Islet precursor cell (in vitro differentiated cells): Measurements from ENCODE around the gene SELENBP1.
"Not testable (repeated sequence)": the region's sequence is repeated elsewhere in the genome, so short reads cannot be mapped to it uniquely, and the experiment has no call there.

ENCODE experiments used
- DNase-seq: peaks from one replicate; pipeline ENCODE4 v3.0.0-alpha.2; 2018

Gene SELENBP1

DNA sequence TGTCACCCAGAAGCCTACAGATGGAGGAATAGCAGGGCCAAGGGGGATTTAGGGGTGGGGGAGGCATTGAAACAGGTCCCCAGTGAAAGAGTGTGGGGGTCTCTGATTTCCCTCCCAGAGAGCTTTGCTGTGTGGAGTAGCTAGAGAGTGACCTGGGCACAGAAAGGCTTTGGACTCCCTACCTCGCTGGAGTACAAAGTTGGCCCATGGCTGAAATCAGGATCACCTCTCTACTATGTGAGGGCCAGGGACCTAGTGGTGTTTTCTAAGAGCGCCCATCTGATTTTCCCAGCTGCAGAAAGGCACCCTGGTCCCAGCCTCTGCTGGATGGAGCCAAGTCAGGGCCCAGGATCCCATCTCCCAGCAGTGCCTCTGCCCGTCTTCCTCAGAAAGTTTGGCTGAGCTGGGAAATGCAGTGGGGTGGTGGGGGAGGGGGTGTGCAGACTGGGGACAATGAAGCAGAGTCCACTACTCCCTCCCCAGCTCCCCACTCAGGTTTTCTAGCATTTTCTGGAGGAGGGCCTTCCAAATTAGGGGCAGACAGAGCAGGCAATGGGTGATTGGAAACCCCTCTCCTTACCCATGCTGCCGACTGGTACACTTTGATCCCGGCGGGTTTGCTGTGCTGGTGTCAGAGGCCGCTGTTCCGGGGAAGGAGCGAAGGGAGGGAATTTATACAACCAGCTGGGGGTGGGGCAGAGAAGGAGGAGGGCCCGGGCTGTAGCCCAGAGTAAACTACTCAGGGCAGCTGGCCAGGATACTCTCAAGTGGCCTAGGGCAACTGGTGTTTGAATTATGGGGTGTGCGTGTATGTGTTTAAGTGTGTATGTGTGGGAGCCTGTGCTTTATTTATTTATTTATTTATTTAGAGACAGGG lies at the start of gene SELENBP1:
Gene SELENBP1 (minus strand): TSS at position 648 of the 877 bp plus-strand sequence. CDS start 64 bp downstream, at position 584.
- peak; percentile 84 for DNase-seq

DNA sequence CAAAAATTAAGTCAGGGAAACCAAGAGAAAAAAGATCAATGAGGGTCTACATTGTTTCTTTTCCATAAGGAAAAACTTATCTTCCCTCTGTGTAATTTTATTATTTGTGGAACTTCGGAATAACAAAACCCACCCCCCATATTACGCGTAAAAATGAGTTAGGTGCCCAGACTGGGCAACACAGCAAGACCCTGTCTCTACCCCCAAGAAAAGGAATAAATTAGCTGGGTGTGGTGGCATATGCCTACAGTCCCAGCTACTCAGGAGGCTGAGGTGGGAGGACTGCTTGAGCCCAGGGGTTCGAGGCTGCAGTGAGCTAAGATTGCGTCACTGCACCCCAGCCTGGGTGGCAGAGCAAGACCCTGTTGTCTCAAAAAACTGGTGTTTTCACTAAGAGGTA lies 47.3 kb upstream of the SELENBP1 start:
- DNase-seq = no peak

DNA sequence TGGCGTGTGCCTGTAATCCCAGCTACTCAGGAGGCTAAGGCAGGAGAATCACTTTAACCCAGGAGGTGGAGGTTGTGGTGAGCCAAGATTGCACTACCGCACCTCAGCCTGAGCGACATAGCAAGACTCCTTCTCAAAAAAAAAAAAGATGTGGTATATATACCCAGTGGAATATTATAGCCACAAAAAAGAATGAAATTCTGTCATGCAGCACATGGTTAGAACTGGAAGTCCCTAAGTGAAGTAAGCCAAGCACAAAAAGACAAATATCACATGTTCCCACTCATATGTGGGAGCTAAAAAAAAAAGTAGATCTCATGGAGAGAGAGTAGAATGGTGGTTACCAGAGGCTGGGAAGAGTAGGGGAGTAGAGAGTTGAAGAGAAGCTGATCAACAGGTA lies 45.6 kb upstream of the SELENBP1 start:
- no peak for DNase-seq

DNA sequence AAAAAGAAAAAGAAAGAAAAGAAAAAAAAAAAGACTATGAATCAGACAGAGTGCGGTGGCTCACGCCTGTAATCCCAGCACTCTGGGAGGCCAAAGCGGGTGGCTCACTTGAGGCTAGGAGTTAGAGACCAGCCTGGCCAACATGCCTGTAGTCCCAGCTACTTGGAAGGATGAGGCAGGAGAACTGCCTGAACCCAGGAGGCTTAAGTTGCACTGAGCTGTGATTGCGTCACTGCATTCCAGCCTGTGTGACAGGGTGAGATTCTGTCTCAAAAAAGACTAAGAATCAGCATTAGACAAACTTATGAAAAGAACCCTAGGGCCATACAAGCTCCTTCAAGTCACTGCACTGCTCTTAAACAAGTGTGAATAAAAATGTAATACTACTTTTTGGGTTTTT lies 43.7 kb upstream of the SELENBP1 start:
- no peak for DNase-seq

DNA sequence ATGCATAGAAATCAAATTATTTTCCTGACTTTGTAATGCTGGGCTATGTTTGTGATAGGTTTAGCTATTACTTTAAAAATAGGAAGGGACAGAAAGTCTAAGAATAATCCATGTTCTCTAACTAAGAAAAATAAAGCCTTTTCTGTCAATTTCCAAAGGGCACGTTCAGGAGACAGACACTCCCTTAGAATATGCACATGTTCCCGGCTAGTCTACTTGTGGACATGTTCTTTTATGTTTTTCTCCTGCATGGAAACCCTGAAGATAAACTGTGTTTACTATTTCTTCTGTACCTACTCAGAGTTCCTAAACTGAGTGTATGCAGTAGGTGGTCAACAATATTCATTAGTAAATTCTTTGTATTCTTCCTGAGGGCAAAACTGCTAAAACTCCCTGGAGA lies 39.4 kb upstream of the SELENBP1 start:
- DNase-seq = no peak

DNA sequence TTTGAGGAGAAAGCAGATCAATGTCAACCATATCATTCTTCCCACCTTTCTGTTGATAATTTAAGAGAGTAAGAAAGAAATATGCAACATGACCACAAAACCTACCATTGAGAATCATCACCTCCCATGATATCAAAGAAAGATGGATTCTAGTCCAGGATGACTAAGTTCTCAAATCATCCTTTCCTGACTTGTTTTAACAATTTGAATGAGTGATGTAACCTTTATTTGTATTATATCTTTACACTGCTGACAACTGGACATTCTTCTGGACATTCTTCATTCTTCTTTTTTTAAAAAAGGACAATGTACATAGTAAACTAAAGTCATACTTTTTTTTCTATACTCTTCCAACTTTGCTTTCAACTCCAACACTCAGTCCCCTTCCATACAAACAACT lies 36.4 kb upstream of the SELENBP1 start:
- DNase-seq = no peak

DNA sequence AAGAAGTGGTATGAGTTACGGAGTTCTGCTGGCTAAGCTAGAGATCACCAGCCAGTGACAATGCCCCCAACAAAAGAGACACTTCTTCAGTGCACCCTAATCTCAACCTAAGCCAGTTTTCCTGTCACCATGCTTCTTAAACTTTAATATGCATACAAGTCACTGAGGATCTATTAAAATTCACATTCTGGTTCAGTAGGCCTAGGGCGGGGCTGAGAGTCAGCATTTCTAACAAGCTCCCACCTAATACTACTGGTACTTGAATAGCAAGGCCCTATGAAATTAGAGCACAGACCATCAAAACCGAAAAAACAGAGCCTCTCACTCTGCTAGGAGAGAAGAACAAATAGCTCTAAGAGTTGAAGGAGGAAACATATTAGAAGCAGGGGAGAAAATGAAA lies 34.8 kb upstream of the SELENBP1 start:
- no peak for DNase-seq

DNA sequence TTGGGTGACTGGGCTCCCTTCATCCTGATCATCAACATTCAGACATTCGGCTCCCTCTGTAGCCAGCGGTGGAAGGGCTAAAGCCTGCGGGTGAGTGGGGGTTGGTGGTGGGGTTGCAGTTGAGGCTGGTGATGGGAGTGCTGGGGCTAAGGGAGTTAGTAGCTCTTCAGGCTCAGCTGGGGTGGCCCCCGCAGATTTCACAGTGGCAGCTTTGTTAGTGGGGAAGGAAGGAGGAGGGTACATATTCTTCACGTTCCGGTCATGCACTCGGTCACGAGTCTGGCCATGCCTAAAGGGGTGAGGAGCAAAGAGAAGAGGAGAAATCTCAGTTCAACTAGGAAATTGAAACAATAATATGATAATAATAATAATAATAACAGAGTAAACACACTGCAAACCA lies 33.7 kb upstream of the SELENBP1 start:
- no peak for DNase-seq

DNA sequence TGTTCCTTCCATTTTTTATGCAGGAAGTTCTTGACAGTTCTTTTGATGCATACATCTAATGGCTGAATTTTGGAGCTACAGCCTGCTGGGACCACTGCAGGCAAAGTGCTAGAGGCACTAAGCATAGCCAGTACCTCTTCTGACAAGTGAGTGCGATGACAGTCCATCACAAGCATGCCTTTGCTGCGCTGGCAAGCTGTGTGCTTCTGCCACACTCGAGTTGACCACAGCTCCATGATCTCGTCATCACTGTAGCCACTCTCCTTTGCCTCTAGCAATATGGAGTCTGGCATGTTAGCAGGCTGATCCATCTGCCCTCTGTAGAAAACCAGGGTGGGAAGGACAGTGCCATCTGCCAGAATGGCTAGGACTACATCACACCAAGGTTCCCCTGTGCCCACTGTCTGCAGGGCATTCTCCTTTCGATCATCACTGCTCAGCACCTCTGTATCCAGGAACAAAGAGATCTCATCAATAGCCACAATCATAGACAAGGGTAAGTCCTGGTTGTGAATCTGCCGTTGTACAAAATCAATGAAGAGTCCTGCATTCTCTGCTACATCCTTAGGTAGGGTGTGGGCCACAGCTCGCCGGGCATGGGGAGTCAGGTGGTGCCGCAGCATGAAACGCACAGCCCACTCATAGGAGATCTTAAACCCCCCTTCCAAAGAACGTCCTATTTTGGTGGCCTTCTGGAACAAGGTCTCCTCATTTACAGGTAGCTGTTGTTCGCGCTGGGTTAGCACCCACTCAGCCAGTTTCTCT lies 32.9 kb upstream of the SELENBP1 start:
- DNase-seq = no peak

DNA sequence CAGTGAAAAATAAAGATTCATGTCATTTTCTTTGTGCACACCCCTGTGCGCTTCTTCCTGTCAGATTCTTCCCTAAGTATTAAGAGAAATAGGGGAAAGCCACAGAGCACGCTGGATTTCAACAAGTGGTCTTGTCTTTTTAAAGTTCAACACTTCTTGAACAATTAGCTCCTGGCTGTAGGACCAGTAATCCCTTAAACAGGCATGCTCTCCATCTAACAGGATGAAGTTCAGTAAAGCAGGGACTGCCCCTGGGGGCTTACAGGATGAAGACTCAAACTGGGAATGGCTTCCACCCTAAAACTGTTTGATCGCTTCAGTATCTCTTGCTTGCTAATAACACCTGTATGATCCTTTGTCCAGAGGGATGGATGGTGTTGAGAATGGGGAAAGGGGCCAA lies 31.1 kb upstream of the SELENBP1 start:
- no peak for DNase-seq

DNA sequence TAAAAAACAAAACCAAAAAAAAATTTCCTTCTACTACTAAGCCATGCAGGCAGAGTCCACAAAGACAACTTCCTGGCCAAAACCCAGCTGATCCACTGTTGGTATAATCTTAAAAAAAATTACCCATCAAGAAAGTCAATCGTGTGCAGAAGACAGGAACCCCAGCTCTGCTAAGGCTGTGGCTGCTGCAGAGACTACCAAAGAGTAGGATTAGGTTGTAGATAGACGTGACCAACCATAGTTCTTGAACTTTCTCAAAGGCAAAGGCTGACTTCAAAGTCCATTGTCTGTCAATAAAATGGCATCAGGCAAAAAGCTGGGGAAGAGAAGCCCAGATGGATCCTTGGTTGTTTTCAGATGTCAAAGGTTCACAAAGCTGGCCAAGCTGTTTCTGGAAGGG lies 30.3 kb upstream of the SELENBP1 start:
- DNase-seq = no peak

DNA sequence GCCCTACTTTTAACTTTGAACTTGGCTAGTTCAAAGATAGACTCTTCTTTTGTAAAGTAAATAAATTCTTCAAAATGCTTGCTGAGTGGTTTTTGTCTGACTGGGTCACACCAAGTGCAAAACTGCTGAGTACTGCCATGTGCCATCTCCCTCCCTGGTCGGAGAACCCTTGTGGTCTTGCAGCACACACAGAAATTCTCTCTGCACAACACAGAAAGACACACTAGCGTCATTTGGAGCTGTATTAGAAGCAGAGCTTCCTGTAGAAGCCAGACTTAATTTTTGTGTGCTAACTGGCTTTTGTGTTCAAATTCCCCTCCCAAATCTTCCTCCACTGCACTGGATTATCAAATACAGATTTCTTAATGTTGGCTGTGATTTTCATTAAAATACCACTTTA lies 29.4 kb upstream of the SELENBP1 start:
- DNase-seq = no peak

DNA sequence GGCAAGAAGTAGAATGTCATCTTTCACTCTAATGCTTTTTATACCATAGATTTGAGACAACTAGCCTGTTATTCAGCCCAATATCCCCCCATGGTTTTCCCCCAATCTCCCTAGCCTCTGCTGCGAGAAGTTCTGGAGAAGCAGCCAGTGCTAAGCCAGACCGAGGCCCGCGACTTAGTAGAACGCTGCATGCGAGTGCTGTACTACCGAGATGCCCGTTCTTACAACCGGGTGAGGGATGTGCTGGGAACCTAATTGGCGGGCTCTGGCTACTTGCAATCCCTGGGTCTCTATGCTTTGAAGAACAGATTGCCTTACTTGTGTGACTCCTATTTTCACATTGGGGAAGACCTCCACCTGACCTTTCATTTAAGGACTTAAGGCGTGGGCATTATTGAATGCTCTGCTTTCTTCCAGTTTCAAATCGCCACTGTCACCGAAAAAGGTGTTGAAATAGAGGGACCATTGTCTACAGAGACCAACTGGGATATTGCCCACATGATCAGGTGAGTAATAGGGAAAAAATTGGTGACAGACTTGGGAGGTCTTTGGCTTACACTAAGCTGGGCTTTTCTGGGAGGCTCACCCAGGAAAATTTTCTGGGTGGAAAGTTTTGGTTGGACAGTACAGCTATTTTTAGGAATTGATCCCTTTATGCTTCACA lies 28.8 kb upstream of the SELENBP1 start:
- DNase-seq = no peak

DNA sequence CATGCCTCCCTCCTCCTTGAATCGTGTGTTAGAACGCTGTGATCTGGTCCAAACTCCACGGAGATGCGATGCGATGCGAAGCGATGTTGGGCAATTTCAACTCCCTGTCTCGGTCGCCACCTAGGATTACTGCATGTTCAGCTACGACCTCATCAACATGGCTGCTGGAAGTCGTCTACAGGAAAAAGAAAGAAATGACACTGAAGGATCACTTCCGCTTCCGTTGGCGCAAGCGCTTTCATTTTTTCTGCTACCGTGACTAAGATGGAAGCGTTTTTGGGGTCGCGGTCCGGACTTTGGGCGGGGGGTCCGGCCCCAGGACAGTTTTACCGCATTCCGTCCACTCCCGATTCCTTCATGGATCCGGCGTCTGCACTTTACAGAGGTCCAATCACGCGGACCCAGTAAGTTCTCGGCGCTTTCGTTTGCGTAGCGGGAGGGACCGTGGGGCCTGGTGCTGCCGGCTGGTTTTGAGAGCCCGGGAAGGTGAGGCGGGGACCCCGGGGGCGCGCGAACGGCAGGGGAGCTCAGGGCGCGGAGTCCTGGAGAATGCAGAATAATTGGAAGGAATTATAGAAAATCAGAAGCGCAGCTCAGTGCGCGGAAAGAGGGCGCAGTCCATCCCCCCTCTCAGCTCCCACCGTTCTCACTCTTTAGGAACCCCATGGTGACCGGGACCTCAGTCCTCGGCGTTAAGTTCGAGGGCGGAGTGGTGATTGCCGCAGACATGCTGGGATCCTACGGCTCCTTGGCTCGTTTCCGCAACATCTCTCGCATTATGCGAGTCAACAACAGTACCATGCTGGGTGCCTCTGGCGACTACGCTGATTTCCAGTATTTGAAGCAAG lies 27.0 kb upstream of the SELENBP1 start, which contains the start of gene PSMB4:
Gene PSMB4 (plus strand): TSS at position 250 of the 848 bp plus-strand sequence. CDS start 15 bp downstream, at position 265.
- DNase-seq = peak; percentile 92

DNA sequence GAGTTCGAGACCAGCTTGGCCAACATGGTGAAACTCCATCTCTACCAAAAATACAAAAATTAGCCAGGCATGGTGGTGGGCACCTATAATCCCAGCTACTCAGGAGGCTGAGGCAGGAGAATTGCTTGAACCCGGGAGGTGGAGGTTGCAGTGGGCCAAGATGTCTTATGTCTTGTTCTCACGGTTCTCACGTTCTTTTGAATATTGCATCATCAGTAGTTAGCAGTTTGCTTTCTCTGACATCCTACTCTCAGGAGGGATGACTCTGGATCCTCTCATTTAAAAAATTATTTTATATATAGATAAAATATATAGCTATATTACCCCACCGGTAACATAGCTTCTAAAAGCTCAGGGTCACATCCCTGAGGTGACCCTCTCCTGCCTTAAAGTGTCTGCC lies 23.8 kb upstream of the SELENBP1 start:
- not testable (repeated sequence) for DNase-seq

DNA sequence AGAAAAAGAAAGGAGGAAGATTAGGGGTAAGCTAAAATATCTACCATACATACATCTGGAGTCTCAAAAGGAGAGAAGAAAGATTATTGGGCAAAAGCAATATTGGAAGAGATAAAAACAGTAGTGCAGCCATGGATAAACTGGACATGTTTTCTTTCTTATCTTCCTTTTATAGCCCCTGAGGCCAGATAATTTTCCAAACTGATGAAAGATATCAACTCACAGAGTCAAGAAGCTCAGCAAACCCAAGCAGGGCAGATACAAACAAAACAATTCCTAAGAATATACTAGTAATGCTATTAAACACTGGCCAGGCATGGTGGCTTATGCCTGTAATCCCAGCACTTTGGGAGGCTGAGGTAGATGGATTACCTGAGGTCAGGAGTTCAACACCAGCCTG lies 21.1 kb upstream of the SELENBP1 start:
- DNase-seq = no peak

DNA sequence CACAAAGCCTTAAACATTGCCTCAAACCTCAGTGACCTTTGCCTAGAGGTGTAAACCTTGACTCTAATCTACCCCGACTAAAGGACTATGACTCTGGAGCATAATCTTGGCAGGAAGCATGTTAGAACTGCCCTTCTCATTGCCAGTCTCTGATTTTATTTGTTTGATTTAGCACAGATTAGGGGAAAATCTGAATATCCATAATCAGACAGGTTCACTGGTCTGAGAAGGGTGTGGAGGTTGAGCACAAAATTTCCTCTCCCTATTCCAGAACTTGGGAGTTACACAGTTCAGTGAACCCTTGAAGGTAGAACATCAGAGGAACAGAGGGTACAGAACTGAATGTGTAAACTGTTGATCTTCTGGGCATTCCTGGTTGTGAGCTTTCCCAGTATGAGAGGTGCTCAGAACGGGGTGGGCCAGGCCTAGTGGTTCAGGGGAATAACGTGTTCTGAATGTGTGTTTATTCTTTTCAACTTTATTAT lies 18.6 kb upstream of the SELENBP1 start:
- DNase-seq = no peak

DNA sequence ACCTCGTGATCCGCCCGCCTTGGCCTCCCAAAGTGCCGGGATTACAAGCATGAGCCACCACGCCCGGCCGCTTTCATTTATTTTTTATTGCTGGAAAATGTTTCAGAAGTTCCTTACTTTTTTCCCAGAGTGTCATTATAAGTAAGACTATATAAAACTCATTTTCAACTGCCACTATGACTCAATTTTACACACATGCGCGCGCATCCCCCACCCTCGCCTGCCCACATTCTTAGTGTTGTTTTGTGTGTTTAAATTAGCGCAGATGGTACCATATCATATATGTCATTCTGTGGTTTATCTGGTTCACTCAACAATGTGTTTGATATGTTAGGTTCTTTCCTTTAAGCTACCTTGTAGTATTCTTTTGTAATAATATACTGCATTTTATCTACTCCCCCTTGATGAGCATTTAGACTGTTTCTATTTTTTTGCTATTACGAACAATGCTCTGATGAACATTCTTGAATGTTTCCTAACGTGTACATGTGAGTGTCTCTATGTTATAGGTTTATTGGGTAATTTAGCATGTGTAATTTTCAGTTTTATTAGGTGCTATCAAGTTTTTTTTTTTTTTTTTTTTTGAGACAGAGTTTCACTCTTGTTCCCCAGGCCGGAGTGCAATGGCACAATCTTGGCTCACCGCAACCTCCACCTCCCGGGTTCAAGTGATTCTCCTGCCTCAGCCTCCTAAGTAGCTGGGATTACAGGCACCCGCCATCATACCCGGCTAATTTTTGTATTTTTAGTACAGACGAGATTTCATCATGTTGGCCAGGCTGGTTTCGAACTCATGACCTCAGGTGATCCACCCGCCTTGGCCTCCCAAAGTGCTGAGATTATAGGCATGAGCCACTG lies 17.9 kb upstream of the SELENBP1 start:
- DNase-seq = not testable (repeated sequence)

DNA sequence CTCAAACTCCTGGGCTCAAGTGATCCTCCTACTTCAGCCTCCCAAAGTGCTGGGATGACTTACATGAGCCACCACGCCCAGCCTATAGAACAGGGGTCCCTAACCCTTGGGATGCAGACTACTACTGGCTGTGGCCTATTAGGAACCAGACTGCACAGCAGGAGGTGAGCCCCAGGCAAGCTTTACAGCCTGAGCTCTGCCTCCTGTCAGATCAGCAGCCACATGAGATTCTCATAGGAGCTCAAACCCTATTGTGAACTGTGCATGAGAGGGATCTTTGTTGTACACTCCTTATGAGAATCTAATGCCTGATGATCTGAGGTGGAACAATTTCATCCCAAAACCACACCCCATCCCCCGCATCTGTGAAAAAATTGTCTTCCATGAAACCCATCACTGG lies 13.5 kb upstream of the SELENBP1 start:
- no peak for DNase-seq

DNA sequence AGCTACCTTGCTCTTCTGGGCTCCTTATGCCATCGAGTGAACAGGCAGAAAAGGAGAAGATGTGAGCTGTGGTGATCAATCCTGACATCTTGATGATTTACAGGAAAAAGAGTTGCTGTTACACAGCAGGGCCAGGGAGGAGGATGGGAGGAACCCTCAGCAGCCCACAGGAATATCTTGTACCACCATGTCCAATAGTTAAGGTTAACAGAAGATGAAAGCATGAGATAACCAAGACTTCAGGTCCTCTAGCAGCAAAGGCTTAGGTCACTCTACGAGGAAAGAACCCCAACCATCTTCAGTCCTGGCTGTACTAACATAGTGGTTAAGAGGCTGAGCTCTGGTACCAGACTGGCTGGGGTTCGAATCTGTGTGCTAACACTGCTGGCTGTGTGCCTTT lies 12.1 kb upstream of the SELENBP1 start:
- no peak for DNase-seq

DNA sequence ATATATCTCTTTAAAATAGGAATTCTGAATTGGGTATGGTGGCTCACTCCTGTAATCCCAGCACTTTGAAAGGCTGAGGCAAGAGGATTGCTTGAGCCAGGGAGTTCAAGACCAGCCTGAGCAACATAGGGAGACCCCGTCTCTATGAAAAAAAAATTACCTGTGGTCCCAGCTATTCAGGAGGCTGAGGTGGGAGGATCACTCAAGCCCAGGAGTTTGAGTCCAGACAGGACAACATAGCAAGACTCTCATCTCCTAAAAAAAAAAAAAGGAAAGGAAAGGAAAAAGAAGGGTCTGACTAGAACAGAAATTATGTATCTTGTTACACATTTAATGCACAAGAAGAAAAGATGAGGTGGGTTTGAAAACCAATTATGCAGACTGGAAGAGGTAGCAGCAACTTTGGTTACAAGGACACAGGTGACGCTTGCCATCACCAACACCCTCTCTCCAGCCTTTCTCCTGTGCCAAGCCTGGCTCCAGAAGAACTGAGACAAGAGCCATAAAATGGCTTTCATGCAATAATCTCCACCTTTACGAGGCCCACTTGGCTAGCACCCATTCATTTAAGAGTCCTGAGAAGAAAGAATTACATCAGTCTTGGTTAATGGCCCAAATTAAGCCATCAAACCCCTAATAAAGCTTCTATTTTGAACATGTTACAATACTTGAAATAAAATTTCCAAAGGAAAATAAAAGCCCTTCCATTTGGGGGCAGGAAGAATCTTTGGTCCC lies 4.8 kb upstream of the SELENBP1 start:
- no peak for DNase-seq
